SK-N-SH treated with all-trans-retinoic acid at 6 μM for 48 hours (cell line): Measurements from ENCODE around the gene KLHDC7B.

Source experiments
- ATAC-seq: fragments of 200-7000 bp; cut with Tn5 transposase; 3 replicates; pipeline ENCODE4 v1.9.1; 2020; ENCODE audit warnings: mild to moderate bottlenecking, moderate library complexity
- ARNTL ChIP-seq: fragments of 450-650 bp; formaldehyde crosslinking; IDR thresholded peaks from 2 replicates; pipeline ENCODE4 v1.5.0; 2020; ENCODE audit warnings: low read depth, mild to moderate bottlenecking, moderate library complexity, borderline replicate concordance
- BACH2 ChIP-seq: fragments of 250-450 bp; sonication (Bioruptor Pico); IDR thresholded peaks from 2 replicates; pipeline ENCODE4 v1.9.0; 2021; ENCODE audit warnings: mild to moderate bottlenecking, borderline replicate concordance
- CSDC2 ChIP-seq: fragments of 250-450 bp; sonication (Bioruptor Pico); IDR thresholded peaks from 2 replicates; pipeline ENCODE4 v1.5.0; 2020; ENCODE audit warnings: mild to moderate bottlenecking, moderate library complexity
- CSRNP3 ChIP-seq: fragments of 250-450 bp; sonication (Bioruptor Pico); IDR thresholded peaks from 2 replicates; pipeline ENCODE4 v1.5.1; 2021; ENCODE audit warnings: mild to moderate bottlenecking, moderate library complexity
- ESRRG ChIP-seq: fragments of 250-450 bp; sonication (Bioruptor Pico); IDR thresholded peaks from 2 replicates; pipeline ENCODE4 v1.6.1; 2021; ENCODE audit warnings: mild to moderate bottlenecking
- GLIS3 ChIP-seq: fragments of 250-450 bp; sonication (Bioruptor Pico); IDR thresholded peaks from 2 replicates; pipeline ENCODE4 v1.5.0; 2020; ENCODE audit warnings: mild to moderate bottlenecking, moderate library complexity
- ISL1 ChIP-seq: fragments of 250-450 bp; sonication (Bioruptor Pico); IDR thresholded peaks from 2 replicates; pipeline ENCODE4 v2.1.2; 2022; ENCODE audit warnings: mild to moderate bottlenecking, moderate library complexity
- OSR1 ChIP-seq: fragments of 250-450 bp; sonication (Bioruptor Pico); IDR thresholded peaks from 2 replicates; pipeline ENCODE4 v1.8.0; 2022; ENCODE audit warnings: moderate library complexity, mild to moderate bottlenecking, inconsistent platforms
- POU6F1 ChIP-seq: fragments of 250-450 bp; sonication (Bioruptor Pico); IDR thresholded peaks from 2 replicates; pipeline ENCODE4 v1.8.0; 2021; ENCODE audit warnings: low read depth, mild to moderate bottlenecking, moderate library complexity, borderline replicate concordance
- PPARA ChIP-seq: fragments of 250-450 bp; sonication (Bioruptor Pico); IDR thresholded peaks from 2 replicates; pipeline ENCODE4 v1.5.0; 2020; ENCODE audit warnings: mild to moderate bottlenecking, borderline replicate concordance
- RARB ChIP-seq: fragments of 250-450 bp; sonication (Bioruptor Pico); IDR thresholded peaks from 2 replicates; pipeline ENCODE4 v1.8.0; 2021; ENCODE audit warnings: mild to moderate bottlenecking, moderate library complexity
- SNAI2 ChIP-seq: fragments of 250-450 bp; sonication (Bioruptor Pico); IDR thresholded peaks from 2 replicates; pipeline ENCODE4 v1.5.0; 2020; ENCODE audit warnings: mild to moderate bottlenecking, moderate library complexity
- TCF4 ChIP-seq: fragments of 250-450 bp; sonication (Bioruptor Pico); IDR thresholded peaks from 2 replicates; pipeline ENCODE4 v1.8.0; 2021; ENCODE audit warnings: mild to moderate bottlenecking, moderate library complexity, borderline replicate concordance
- TOX ChIP-seq: fragments of 250-450 bp; sonication (Bioruptor Pico); IDR thresholded peaks from 2 replicates; pipeline ENCODE4 v1.8.0; 2021; ENCODE audit warnings: mild to moderate bottlenecking, moderate library complexity, borderline replicate concordance
- ZC3H10 ChIP-seq: fragments of 250-450 bp; sonication (Bioruptor Pico); IDR thresholded peaks from 2 replicates; pipeline ENCODE4 v1.5.1; 2021; ENCODE audit warnings: mild to moderate bottlenecking, moderate library complexity
- ZFP3 ChIP-seq: fragments of 250-450 bp; sonication (Bioruptor Pico); IDR thresholded peaks from 2 replicates; pipeline ENCODE4 v1.5.0; 2020; ENCODE audit warnings: mild to moderate bottlenecking, moderate library complexity
- ZFP30 ChIP-seq: fragments of 450-650 bp; formaldehyde crosslinking; IDR thresholded peaks from 2 replicates; pipeline ENCODE4 v1.5.0; 2022; ENCODE audit warnings: mild to moderate bottlenecking, moderate library complexity
- ZNF565 ChIP-seq: fragments of 450-650 bp; formaldehyde crosslinking; conservative IDR thresholded peaks from 2 replicates; pipeline ENCODE4 v1.5.0; 2020; ENCODE audit warnings: low read depth, mild to moderate bottlenecking, moderate library complexity
- ZNF70 ChIP-seq: fragments of 450-650 bp; formaldehyde crosslinking; IDR thresholded peaks from 2 replicates; pipeline ENCODE4 v1.5.0; 2020; ENCODE audit warnings: mild to moderate bottlenecking, moderate library complexity
- ZNF8 ChIP-seq: fragments of 450-650 bp; formaldehyde crosslinking; IDR thresholded peaks from 2 replicates; pipeline ENCODE4 v1.5.0; 2020; ENCODE audit warnings: mild to moderate bottlenecking, moderate library complexity
- TF ChIP-seq, protein P1 (sequence below): fragments of 250-450 bp; sonication (Bioruptor Pico); IDR thresholded peaks from 2 replicates; pipeline ENCODE4 v1.8.0; 2020; ENCODE audit warnings: mild to moderate bottlenecking, moderate library complexity, borderline replicate concordance
- TF ChIP-seq, protein P2 (sequence below): fragments of 250-450 bp; sonication (Bioruptor Pico); IDR thresholded peaks from 2 replicates; pipeline ENCODE4 v1.5.1; 2020; ENCODE audit warnings: low read depth, mild to moderate bottlenecking, moderate library complexity
- TF ChIP-seq, protein P3 (sequence below): fragments of 250-450 bp; sonication (Bioruptor Pico); IDR thresholded peaks from 2 replicates; pipeline ENCODE4 v1.5.0; 2020; ENCODE audit warnings: mild to moderate bottlenecking, moderate library complexity

KLHDC7B gene

GRCh38 chr22:50504369-50505211 lies 41.1 kb upstream of the KLHDC7B start:
- no peak for ATAC-seq
- TF ChIP-seq ESRRG (CRISPR knock-in tag) (no peak), TOX (CRISPR knock-in tag) (no peak), RARB (no peak), ZC3H10 (CRISPR knock-in tag) (no peak), CSRNP3 (CRISPR knock-in tag) (no peak), ZNF8 (CRISPR knock-in tag) (no peak), ZNF70 (CRISPR knock-in tag) (no peak), ARNTL (no peak), SNAI2 (CRISPR knock-in tag) (no peak), ZFP30 (CRISPR knock-in tag) (no peak), TCF4 (no peak)
- TF ChIP-seq, protein P1, sequence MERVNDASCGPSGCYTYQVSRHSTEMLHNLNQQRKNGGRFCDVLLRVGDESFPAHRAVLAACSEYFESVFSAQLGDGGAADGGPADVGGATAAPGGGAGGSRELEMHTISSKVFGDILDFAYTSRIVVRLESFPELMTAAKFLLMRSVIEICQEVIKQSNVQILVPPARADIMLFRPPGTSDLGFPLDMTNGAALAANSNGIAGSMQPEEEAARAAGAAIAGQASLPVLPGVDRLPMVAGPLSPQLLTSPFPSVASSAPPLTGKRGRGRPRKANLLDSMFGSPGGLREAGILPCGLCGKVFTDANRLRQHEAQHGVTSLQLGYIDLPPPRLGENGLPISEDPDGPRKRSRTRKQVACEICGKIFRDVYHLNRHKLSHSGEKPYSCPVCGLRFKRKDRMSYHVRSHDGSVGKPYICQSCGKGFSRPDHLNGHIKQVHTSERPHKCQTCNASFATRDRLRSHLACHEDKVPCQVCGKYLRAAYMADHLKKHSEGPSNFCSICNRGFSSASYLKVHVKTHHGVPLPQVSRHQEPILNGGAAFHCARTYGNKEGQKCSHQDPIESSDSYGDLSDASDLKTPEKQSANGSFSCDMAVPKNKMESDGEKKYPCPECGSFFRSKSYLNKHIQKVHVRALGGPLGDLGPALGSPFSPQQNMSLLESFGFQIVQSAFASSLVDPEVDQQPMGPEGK: no peak
- TF ChIP-seq, protein P2, sequence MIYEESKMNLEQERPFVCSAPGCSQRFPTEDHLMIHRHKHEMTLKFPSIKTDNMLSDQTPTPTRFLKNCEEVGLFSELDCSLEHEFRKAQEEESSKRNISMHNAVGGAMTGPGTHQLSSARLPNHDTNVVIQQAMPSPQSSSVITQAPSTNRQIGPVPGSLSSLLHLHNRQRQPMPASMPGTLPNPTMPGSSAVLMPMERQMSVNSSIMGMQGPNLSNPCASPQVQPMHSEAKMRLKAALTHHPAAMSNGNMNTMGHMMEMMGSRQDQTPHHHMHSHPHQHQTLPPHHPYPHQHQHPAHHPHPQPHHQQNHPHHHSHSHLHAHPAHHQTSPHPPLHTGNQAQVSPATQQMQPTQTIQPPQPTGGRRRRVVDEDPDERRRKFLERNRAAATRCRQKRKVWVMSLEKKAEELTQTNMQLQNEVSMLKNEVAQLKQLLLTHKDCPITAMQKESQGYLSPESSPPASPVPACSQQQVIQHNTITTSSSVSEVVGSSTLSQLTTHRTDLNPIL (CRISPR knock-in tag): no peak

- no peak for ATAC-seq
Observed at GRCh38 chr22:50505276-50505775, 40.4 kb upstream of the KLHDC7B start.

More at GRCh38 chr22:50505276-50505775, 40.4 kb upstream of the KLHDC7B start:
- TF ChIP-seq, protein P2 (CRISPR knock-in tag): no peak
- no peak for TF ChIP-seq ZFP3 (CRISPR knock-in tag)
- TF ChIP-seq TCF4: no peak
- TF ChIP-seq ISL1 (CRISPR knock-in tag): no peak
- no peak for TF ChIP-seq OSR1 (CRISPR knock-in tag)
- TF ChIP-seq CSDC2 (CRISPR knock-in tag): no peak
- TF ChIP-seq ESRRG (CRISPR knock-in tag): no peak
- TF ChIP-seq ZNF70 (CRISPR knock-in tag): no peak
- TF ChIP-seq SNAI2 (CRISPR knock-in tag): no peak
- TF ChIP-seq GLIS3 (CRISPR knock-in tag): no peak
- no peak for TF ChIP-seq RARB
- no peak for TF ChIP-seq ZNF565 (CRISPR knock-in tag)
- TF ChIP-seq ARNTL: no peak
- no peak for TF ChIP-seq POU6F1 (CRISPR knock-in tag)
- TF ChIP-seq TOX (CRISPR knock-in tag): no peak
- TF ChIP-seq, protein P3, sequence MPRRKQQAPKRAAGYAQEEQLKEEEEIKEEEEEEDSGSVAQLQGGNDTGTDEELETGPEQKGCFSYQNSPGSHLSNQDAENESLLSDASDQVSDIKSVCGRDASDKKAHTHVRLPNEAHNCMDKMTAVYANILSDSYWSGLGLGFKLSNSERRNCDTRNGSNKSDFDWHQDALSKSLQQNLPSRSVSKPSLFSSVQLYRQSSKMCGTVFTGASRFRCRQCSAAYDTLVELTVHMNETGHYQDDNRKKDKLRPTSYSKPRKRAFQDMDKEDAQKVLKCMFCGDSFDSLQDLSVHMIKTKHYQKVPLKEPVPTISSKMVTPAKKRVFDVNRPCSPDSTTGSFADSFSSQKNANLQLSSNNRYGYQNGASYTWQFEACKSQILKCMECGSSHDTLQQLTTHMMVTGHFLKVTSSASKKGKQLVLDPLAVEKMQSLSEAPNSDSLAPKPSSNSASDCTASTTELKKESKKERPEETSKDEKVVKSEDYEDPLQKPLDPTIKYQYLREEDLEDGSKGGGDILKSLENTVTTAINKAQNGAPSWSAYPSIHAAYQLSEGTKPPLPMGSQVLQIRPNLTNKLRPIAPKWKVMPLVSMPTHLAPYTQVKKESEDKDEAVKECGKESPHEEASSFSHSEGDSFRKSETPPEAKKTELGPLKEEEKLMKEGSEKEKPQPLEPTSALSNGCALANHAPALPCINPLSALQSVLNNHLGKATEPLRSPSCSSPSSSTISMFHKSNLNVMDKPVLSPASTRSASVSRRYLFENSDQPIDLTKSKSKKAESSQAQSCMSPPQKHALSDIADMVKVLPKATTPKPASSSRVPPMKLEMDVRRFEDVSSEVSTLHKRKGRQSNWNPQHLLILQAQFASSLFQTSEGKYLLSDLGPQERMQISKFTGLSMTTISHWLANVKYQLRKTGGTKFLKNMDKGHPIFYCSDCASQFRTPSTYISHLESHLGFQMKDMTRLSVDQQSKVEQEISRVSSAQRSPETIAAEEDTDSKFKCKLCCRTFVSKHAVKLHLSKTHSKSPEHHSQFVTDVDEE: no peak
- TF ChIP-seq, protein P1: no peak
- TF ChIP-seq BACH2: no peak
- TF ChIP-seq ZNF8 (CRISPR knock-in tag): no peak
- TF ChIP-seq PPARA: no peak
- TF ChIP-seq, all 23 proteins: peak for 0
